ENCODE results near the gene IL6.
"Not testable (repeated sequence)": the region's sequence is repeated elsewhere in the genome, so short reads cannot be mapped to it uniquely, and the experiment has no call there.

- TF ChIP-seq CTCF (IDR thresholded peaks at IDR 0.05; ENCODE audit: low read length); EZH2 (IDR thresholded peaks at IDR 0.05; ENCODE audit: borderline replicate concordance, low read length): not testable (repeated sequence)
These were observed 17.8 kb upstream of the IL6 start for GRCh38 chr7:22709062-22709829.

Measured in OCI-LY1 (cell line).